HG03175 (cell line): ENCODE data around the gene ATP11B.

Experiments
- ATAC-seq: cut with Tn5 transposase; IDR thresholded peaks from one replicate; pipeline ENCODE4 v1.9.1; 2021; ENCODE audit warnings: mild to moderate bottlenecking, moderate library complexity; ENCODE audit not compliant: unreplicated experiment

ATP11B gene

DNA sequence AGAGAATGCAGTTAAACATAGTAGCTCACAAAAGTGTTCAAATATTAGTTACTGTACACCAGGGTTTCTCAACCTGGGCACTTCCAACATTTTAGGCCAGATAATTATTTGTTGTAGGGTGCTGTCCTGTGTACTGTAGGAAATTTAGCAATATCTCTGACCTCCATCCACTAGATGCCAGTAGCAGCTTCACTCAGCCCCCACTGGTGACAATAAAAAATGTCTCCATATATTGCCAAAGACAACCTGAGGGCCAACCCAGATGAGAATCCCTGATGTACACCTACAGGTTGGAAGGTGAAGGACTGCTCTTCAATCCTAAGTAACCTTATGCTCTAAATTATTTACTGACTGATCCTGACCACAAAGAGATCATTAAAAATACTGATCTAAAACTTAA lies 154.6 kb downstream of the ATP11B start:
- ATAC-seq, result peak; percentile 74

DNA sequence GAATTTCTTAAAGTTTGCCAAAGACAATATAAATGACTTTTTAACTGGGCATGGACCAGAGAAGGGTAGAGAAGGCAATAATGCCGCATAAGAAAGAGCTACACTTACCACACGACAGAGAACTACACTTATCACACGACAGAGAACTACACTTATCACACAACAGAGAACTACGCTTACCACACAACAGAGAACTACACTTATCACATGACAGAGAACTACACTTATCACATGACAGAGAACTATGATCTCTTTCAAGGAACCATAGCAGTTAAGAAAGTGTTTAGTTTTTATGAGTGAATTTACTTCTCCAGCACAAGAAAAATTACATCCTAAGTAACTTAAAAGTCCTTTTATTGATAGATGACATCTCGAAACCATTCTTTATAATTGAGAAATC lies 155.0 kb downstream of the ATP11B start:
- ATAC-seq, result no peak

DNA sequence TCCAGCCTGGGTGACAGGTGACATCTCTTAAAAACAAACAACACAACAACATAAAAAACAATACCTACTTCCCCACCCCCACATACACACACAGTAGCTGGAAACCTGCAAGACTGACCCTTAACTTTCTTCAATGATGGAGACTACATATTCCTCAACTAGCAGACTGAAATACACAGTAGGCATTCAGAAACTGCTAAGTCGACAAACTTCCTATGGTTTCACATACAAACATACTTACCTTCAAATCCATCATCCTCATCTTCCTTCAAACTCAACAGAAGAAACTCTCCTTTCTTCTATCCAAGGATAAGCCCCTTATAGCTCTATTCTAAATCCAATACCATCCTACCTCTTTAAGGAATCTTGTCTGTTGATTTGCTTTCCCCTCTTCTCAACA lies 156.4 kb downstream of the ATP11B start:
- ATAC-seq, result no peak

DNA sequence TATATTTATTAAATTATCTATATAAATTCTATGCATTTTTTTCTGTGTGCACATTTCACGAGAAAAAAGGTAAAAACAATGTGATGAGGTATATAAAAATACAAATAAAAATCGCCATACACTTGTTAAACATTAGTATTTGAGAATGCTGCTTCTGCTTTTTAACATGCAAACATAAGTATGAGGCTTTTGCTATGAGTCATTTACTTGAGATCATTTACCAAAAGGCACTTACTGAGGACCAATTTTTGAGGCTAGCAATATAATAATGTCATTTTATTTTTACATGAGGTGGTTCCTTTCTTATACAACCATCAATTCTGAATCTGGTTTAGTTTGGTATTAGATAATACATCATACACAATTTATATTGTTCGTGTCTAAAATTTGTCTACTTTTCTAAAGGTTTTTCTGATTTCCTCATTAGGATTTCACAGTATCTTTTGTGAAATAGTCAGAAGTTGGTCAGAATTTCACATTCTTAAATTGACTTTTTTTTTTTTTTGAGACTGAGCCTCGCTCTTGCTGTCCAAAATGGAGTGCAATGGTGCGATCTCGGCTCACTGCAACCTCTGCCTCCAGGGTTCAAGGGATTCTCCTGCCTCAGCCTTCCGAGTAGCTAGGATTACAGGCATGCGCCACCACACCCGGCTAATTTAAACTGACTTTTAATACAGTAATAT lies 161.4 kb downstream of the ATP11B start:
- ATAC-seq, result peak; percentile 96

DNA sequence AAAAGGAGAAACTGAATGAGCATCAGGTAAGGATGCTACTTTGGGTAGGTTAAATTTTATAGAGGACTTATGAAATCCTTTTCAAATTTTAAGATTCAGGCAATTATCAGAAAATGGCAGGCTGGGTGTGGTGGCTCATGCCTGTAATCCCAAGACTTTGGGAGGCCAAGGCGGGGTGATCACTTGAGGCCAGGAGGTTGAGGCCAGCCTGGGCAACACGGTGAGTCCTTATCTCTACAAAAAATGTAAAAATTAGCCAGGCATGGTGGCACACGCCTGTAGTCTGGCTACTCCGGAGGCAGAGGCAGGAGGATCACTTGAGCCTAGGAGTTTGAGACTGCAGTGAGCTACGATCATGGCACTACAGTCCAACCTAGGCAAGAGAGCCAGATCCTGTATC lies 163.9 kb downstream of the ATP11B start:
- no peak for ATAC-seq

DNA sequence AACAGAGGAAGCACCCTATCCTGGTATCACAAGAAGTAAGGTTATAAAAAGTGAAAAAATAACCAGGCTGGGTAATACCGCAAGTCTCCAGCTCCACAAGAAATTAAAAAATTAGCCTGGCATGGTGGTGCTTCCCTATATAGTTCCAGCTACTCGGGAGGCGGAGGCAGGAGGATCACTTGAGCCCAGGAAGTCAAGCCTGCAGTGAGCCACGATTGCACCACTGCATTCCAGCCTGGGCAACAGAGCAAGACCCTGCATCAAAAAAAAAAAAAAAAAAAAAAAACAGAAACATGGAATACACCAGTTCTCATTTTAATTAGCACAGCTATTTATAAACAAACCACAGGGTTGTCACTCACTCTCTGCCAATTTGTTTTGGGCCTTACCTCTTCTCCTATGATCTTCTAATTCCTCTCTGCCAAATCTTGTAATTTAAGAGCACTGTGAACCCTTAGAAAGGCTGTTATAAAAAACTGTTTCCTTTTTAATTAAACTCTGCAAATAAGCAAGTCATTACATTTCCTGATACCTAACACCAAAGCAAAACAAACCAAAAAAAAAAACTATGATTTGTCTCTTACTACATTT lies 164.5 kb downstream of the ATP11B start:
- no peak for ATAC-seq

DNA sequence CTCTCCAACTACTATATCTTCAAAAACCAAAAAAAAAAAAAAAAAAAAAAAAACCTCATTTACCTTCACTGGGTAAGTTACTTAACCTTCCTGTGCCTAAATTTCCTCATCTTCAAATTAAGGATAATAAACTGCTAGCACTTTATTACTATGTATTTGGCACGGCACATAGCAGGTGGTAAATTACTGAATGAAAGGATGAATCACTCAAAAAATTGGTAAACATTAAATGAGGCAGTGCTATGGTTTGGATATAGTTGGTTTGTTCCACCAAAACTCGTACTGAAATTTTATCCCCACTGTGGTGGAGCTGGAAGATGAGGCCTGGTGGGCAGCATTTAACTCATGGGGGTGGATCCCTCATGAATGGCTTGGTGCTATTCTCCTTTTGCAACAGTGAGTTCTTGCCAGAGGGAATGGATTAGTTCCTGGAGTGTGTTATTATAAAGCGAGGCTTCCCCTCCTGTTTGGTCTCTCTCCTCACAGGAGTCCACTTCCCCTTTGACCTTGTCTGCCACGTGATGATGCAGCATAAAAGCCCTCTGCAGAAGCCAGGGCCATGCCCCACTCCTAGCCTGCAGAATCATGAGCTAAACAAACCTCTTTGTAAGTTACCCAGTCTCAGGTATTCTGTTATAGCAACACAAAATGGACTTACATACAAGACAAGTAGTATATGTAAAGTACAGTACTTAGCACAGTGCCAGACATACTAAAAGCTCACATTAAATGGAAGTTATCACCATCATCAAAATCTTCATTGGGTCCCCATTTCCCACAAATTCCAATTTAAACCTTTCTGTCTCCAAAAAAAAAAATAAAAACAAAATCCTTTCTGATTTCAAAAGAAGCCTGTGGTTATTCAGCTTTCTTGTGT lies 166.4 kb downstream of the ATP11B start:
- ATAC-seq, result no peak

DNA sequence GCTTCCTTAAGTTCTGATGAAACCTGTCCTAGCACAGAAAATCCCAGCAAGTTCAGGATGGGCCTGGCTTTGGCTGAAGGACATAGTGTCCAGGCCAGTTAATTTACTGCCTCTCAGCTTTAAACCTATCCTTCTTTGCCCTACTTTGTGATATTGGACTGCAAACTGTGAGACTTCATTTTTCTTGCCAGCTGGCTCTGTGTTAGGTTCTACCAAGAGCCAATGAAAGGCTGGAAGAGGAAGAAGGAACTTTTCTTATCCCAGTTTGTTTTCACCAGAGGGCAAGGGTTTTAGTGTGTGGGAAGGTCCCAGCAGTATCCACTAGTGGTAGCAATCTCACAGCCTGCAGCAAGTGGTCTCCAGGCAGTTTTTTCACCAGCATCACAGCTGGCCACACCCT lies 168.9 kb downstream of the ATP11B start:
- no peak for ATAC-seq

DNA sequence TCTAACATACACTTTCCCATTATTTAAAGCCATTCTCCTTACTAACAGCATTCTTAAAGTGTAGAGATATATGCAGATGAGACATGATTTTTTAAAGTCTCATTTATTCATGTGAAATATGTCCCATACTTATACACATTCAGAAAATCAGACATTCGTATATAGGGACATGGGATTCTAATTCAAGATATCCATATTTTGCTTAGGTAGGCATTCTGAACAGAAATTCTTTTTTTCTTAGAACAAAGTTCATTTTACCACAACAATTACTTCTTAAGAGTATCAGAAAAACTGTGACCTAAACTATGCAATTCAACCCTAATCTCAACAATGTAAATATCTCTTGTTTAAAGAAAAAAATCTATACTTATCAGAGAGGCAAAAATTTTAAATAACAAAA lies 170.9 kb downstream of the ATP11B start:
- no peak for ATAC-seq

DNA sequence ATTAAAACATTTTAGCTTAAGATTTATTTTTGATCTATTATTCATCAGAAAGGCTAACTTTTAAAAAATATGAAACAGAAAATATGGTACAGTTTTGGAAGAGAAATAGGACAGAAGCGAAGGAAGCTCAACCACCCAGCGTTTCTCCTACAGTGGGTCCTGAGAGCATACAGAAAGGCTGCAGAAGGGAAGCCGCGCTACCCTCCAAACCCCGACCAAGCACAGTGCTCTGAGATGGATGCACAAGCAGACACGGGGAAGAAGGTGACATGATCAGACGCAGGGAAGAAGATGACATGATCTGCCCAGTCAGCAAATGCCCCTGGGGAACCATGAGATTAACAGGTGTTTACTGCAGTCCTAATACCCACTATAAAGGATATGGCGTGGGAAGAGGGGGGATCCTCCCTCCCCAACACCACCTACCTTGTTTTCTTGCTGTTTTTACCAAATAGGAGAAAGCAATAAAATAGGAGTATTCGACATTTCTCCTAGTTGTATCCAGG lies 172.6 kb downstream of the ATP11B start:
- ATAC-seq, result no peak

DNA sequence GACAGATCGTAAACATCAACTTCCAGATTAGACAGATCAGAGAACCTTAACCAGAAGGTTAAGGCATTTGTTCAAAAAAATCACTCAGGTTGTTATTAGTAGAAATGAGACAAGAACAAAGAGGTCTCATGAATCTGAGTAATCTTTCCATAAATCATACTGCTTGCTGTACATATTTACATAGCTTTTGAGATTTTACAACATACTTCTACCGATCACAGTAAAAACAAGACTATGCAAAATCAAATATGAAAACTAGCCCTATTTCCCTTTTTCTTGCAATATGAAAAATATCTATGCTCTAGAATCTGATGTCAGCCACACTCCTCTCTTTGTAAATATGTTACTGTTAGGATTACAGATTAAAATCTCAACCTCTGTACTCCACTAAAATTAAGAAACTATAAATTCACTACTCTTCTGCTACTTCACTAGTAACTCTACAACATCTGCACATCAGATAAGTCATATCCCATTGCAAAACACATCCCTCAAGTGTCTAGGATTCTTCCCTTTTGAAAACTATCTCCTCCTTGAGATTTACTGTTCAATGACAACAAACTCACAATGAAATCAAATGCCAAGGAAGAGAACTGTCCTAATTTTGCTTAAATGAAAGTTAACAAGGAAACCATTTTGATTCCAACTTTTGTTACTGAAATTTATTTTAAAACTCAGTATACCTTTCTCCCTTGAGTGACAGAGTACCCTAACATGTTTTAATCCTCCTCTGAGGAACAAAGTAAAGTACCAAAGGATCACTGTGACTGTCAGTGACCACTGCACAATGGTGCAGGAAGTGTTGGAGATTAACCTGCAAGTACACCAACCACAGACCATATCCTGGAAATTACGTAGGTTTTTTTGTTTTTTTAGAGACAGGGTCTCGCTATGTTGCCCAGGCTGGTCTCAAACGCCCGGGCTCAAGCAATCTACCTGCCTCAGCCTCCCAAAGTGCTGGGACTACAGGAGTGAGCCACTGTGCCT lies 174.2 kb downstream of the ATP11B start:
- ATAC-seq, result peak; percentile 54

DNA sequence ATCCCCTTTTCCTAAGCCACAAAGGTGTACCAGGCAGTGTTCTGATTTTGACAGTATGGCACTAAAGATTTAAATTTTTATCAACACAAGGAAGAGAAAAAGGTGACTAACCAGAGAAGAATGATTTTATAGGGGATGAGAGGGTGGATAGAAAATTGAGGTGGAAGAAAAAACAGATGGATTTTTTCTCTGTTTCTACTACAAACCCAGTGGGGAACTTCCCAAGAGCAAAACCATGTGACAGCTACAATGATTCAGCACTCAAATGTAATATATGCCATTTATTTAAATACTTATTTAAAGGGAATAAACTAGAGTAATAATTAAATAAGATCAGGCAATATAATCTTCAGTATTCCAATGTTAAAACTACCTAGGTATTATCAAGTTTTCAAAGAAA lies 176.0 kb downstream of the ATP11B start:
- no peak for ATAC-seq

DNA sequence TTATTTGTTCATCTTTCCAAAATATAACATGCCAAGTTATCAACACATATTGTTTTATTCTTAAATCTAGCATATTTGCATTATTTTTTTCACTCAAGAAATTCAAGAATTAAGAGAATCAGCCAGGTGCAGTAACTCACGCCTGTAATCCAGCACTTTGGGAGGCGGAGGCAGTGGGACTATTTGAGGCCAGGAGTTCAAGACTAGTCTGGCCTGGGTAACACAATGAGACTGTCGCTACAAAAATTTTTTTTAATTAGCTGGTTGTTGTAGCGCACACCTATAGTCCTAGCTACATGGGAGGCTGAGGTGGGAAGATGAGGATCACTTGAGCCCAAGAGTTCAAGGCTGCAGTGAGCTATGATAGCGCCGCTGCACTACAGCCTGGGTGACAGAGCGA lies 176.5 kb downstream of the ATP11B start:
- no peak for ATAC-seq

DNA sequence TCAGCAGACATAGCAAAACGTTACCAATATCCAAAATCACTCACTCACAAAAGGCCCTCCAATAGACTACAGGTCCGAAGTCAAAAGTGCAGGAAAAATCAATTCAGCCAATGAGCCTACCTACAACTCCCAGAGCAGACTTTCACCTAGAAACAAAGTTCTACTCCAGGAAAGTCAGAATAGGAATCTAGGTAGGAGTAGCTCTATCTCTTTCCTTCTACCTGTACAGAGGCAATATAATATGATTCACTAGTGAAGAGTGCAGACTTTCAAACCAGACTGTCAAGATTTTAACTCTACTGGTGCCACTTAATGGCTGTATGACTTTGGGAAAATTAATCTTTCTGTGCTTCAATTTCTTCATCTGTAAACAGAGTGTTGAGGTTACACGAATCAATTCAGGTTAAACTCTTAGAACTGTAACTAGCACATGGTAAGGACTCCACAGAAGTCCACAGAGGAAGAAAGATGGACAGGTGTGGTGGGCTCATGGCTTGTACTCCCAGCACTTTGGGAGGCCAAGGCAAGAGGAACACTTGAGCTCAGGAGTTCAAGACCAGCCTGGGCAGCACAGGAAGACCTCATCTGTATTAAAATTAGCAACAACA lies 177.6 kb downstream of the ATP11B start:
- ATAC-seq, result no peak
